OCI-M2 (cell line): ENCODE data around the gene MSH2.

Experiments
- DNase-seq: peaks from one replicate; lab custom pipeline; 2025; ENCODE audit not compliant: unreplicated experiment; lab: John Stamatoyannopoulos, UW

The MSH2 gene

GRCh38 chr2:47504174-47504810, 101.3 kb downstream of the MSH2 start:
- DNase-seq, result no peak

DNA sequence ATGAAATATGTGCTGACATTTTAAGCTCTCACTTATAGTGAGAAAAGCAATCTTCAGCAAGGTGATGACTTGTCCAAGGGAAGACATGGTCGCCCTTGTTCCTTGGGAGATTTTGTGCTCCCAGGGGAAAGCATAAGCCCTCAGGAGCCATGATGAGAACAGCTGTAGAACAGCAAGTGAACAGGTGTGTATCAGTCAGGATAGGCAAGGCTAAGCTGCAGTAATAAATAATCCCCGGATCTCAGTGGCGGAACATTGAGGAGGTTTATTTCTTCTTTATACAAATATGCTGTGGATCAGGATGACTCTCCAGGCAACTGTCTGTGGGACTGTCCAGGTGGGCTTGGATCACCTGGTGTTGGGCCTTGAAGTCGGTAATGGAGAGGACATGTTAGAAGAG, 103.1 kb downstream of the MSH2 start:
- no peak for DNase-seq

- DNase-seq, result no peak
These were observed 103.5 kb downstream of the MSH2 start for GRCh38 chr2:47506436-47506835.

- DNase-seq, result no peak
These were observed 105.1 kb downstream of the MSH2 start for GRCh38 chr2:47508080-47508479.

DNA sequence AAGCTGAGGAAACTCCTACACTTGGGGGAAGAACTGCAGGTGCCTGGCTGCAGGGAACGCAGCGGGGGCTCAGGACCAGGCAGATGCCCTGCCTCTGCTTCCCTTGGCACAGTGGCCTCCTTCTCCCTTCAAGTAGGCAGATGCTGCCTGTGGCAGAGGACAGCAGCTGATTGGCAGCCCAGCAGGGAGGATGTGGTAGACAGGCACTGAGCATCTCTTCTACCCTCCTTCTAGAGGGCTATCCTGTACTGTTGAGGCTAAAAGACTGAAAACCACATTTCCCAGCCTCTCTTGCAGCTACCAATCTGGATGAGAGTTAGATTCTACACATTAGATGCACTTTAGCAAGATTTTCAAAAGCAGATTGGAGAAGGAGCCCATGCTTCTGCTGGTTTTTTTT, 105.7 kb downstream of the MSH2 start:
- no peak for DNase-seq

- no peak for DNase-seq
These were observed 106.3 kb downstream of the MSH2 start for GRCh38 chr2:47509250-47509649.

DNA sequence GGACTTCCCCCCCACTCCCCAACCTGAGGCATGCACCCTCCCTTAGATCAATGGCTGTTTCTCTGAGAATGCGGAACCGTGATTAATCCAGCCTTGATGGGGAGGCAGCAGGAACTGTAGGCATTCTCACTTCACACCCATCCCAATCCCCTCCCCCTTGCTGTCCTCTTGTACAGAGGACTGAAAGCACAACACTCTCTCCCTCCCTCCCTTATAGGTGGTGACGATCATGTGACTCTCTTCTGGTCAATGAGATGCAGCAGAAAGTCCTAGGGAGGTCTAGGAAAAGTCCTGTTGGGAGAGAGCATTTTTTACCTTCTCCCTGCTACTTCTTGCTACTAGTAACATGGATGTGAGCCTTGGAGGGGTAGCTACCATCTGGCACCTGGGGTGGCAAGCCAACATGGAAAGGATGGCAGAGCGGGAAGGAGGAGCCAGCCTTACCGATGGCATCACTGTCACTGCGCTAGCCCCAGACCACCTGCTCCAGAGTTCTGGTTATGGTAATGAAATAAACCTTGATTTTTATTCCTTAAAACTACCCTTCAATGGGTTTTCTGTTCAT, 106.9 kb downstream of the MSH2 start:
- no peak for DNase-seq

DNA sequence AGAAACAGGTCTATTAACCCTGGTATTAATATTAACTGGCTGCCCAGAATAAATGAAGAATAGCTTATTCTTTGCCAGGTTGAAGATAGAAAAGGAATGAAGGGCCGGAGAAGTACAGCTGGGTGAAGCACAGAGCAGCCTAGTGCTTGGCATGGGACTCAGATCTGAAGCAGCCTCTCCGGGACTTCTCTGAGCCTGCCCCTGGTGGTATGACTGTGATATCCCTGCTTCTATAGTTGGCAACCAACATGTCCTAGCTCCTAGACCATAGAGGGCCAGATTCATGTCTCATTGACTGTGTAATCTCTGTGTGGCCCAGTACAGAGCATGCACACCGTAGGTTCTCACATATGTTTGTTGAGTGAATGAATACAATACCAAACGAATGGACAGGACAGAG, 107.8 kb downstream of the MSH2 start:
- DNase-seq, result no peak

DNA sequence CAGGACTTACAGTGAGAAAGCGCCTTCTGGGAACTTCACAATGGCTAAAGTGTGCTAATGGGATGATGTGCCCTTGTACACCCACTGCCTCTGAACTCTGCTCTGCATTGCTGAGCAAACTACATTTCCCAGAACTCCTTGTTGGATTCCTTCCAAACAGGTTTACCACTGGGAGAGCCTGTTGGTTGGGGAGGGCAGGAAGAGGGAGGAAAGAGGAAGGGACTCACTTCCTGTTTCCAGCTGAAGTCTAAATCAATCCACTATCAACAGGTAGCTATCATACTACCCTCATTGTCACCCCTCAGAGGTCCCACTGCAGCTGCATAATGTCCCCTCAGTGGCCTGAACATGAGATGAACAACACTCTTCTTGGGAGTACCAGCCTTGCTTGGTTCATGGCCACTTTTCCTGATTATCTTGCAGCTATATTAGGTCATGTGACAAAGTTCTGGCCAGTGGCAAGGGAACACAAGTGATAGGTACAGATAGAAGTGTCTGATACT, 109.7 kb downstream of the MSH2 start:
- no peak for DNase-seq

DNA sequence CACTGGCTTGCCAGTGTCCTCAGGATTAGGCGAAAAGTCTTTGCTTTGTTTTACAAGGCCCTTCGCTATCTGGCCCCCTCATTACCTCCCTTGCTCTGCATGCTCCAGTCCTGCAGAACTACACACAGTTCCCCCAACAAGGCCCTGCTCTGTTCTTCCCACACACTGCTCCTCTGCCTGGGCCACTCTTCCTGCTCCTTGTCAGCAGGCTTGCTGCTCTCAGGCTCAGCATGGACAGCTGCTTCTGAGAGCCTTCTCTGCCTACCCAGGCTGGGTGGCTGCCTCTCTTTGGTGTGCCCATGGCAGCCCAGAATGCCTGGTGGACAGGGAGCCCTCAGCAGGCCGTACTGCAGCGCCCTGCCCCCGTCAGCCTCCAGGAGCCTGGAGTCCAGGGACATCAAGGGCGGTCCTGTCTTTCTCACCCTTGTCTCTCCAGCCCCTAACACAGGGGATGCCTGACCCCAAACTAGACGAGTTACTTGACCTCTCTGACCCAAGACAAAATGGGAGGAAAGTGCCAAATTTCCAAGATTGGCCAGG, 111.1 kb downstream of the MSH2 start:
- DNase-seq, result no peak

DNA sequence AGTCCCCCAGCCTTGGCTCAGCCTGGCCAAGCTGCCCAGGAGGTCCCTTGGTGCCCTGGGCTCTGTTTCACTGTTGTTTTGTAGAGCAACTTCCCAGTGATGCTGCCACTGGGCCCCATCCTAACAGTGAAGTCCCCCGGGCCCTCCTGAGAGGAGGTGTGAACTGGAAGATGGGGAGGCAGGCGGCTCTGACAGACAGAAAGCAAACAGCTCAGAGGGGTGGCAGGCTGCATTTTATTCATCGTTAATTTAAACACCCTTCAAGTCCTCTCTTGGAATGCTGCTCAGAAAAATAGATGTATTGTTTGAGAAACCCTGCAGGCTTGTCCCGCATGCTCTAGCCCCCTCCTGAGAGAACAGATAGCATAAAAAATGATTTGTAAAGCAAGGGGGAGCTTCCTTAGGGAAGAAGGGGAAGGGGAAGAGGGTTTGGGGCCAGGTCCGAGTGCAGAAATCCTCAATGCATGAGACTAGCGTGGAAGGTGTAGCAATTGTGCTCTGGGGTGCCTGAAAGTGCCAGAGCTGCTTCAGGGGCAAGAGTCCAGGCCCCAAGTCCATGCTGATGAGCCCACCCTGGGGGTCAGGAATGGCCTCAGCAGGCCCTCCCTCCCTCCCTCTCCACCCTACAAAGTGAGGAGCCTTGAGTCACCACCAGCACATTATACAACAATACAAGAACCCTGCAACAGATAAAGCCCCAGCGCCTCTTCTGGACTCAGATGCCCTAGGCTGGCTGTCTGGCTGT, 113.6 kb downstream of the MSH2 start:
- DNase-seq, result no peak

DNA sequence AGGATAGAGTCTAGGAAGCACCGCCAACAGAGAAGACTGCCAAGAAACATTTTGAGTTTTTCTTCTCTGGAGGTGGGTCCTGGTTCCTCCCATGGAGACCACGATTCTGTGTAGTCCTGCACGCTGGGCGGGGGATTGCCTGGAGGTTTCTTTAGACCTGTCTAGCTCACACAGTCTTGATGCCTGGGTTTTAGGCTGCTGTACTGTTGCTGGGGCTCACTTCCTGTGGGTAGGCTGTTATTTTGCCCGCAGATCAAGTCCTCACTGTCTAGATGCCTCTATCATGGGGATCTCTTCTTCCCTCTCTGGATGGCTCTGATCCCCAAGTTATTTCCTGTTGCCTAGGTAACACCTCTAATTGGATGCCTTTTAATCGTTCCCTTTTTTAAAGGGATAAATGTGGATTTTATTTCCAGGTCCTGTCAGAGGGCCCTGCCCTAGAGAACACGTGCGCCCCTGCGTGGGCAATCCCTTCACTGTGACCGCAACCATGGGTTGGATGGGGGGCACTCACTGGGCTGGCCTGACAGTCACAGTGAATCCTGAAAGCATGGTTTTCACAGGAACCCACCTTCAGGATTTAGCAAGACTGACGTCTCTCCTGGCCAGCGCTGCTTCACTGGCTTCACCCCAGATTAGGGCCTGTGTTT, 115.7 kb downstream of the MSH2 start:
- no peak for DNase-seq

GRCh38 chr2:47519147-47519537, 116.2 kb downstream of the MSH2 start:
- DNase-seq, result no peak

- DNase-seq, result no peak
These were observed 116.8 kb downstream of the MSH2 start for GRCh38 chr2:47519604-47520301.

DNA sequence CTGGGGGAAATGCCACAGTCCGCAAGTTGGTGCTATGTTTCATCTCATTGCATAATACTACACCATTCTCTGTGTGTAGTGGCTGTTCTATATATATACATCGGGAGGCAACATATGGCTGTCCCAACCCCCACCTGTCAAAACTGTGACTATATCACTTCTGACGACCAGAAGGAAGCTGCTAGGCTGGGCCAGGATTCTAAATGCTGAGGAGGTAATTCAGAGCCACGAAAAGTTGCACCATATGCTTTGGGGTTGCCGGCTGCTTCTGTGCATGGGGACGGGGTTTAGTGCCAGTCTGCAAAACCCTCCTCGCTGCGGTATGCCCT, 117.3 kb downstream of the MSH2 start:
- no peak for DNase-seq

DNA sequence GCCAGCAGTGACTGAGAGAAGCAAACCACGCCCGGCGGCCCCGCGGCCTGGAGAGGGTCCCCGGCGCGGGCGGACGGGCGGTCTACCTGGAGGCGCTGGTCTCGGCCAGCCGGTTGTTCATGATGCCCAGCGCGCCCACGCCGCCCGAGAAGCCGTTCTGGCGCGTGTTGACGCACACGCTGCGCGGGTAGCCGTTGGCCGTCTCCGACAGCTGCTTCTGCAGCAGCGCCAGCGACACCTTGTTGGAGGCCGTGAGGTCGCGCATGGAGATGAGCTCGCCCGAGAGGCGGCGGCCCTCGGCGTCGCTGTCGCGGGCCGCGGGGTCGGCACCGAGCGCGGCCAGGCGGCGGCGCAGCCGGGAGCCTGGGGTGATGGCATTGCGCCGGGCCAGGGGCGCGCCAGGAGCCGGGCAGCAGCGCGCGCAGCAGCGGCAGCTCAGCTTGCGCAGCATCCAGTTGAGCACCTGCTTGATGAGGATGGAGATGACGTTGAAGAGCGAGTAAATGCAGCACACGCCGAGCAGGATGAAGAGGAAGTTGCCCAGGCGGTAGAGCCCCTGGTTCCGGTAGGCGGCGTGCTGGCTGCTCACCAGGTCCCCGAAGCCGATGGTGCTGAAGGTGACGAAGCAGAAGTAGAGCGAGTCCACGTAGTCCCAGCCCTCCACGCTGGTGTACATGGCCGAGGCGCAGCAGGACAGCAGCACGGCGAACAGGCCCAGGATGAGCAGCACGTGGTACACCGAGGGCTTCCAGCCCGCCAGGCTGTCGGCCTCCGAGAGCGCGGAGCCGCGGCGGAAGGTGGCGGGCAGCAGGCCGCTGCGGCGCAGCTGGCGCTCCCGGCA, 118.1 kb downstream of the MSH2 start:
- no peak for DNase-seq

- DNase-seq, result no peak
These were observed 118.8 kb downstream of the MSH2 start for GRCh38 chr2:47521666-47522285.

GRCh38 chr2:47525167-47525566, 122.2 kb downstream of the MSH2 start:
- no peak for DNase-seq

- no peak for DNase-seq
These were observed 125.5 kb downstream of the MSH2 start for GRCh38 chr2:47528455-47528854.

- no peak for DNase-seq
These were observed 125.9 kb downstream of the MSH2 start for GRCh38 chr2:47528874-47529273.
